ENCODE measurements around the gene MAK.

- TF ChIP-seq POLR2AphosphoS5 (IDR thresholded peaks at IDR 0.05; ENCODE audit: low read depth, low read length) (no peak), TAF1 (IDR thresholded peaks at IDR 0.05; ENCODE audit: borderline replicate concordance, low read depth, low read length) (no peak)
Observed at GRCh38 chr6:10725716-10726115, 112.6 kb downstream of the MAK start.
